Measurements from ENCODE around the gene ZNF446.
"Not testable (repeated sequence)": the region's sequence is repeated elsewhere in the genome, so short reads cannot be mapped to it uniquely, and the experiment has no call there.

Gene ZNF446

GRCh38 chr19:58507602-58508223 lies 31.6 kb downstream of the ZNF446 start:
- DNase-seq = not testable (repeated sequence)

- DNase-seq = no peak
Measured at GRCh38 chr19:58509731-58510083, 33.6 kb downstream of the ZNF446 start.

GRCh38 chr19:58510084-58510862 lies 34.1 kb downstream of the ZNF446 start:
- DNase-seq = no peak

- DNase-seq = no peak
Measured at GRCh38 chr19:58511353-58512208, 35.4 kb downstream of the ZNF446 start, which contains the start of gene SLC27A5. Gene SLC27A5, minus strand, starts transcription at chr19:58511992. Its CDS starts 37 bp downstream, at chr19:58511955.

- no peak for DNase-seq
Measured at GRCh38 chr19:58513213-58513693, 37.1 kb downstream of the ZNF446 start.

- peak; percentile 93 for DNase-seq
Measured at GRCh38 chr19:58513694-58514563, 37.8 kb downstream of the ZNF446 start.

- no peak for DNase-seq
Measured at GRCh38 chr19:58514564-58515022, 38.4 kb downstream of the ZNF446 start.

- DNase-seq = no peak
Measured at GRCh38 chr19:58515259-58515658, 39.1 kb downstream of the ZNF446 start.

- DNase-seq = no peak
Measured at GRCh38 chr19:58516246-58516836, 40.2 kb downstream of the ZNF446 start.

GRCh38 chr19:58516964-58517833 lies 41.0 kb downstream of the ZNF446 start:
- no peak for DNase-seq

- no peak for DNase-seq
Measured at GRCh38 chr19:58518256-58519086, 42.3 kb downstream of the ZNF446 start.

GRCh38 chr19:58519087-58519354 lies 42.9 kb downstream of the ZNF446 start:
- DNase-seq = peak; percentile 83

- DNase-seq = peak; percentile 95
Measured at GRCh38 chr19:58519355-58520256, 43.5 kb downstream of the ZNF446 start, which contains the start of gene ZBTB45. Gene ZBTB45, minus strand, starts transcription at chr19:58519810. Its CDS starts 2,137 bp downstream, at chr19:58517673.

- no peak for DNase-seq
Measured at GRCh38 chr19:58520257-58520599, 44.1 kb downstream of the ZNF446 start.

GRCh38 chr19:58521651-58522050 lies 45.5 kb downstream of the ZNF446 start:
- no peak for DNase-seq

GRCh38 chr19:58522709-58523108 lies 46.6 kb downstream of the ZNF446 start:
- no peak for DNase-seq

- DNase-seq = no peak
Measured at GRCh38 chr19:58529405-58529804, 53.3 kb downstream of the ZNF446 start.

Data from KG1 (cell line).